NCI-H748 treated with DMSO at 0.1 percent for 48 hours (cell line): ENCODE results near the gene FRS2.
A peak's percentile ranks its signal among the peaks of the same experiment; 100 is the strongest.
"Not testable (repeated sequence)": the region's sequence is repeated elsewhere in the genome, so short reads cannot be mapped to it uniquely, and the experiment has no call there.

ENCODE experiments used
- DNase-seq: peaks from one replicate; lab custom pipeline; 2025; lab: John Stamatoyannopoulos, UW

FRS2 gene

GRCh38 chr12:69470189-69471075 is at the start of gene FRS2:
Gene FRS2, plus strand, starts transcription at chr12:69470388. Its CDS starts 98,643 bp downstream, at chr12:69569031.
- peak; percentile 71 for DNase-seq

- DNase-seq = no peak
These were observed 48.6 kb upstream of the FRS2 start for GRCh38 chr12:69421548-69421947.

GRCh38 chr12:69423037-69423905 is 46.9 kb upstream of the FRS2 start:
- no peak for DNase-seq

GRCh38 chr12:69425417-69425816 is 44.8 kb upstream of the FRS2 start:
- DNase-seq = no peak

- DNase-seq = no peak
These were observed 41.7 kb upstream of the FRS2 start for GRCh38 chr12:69428351-69429073.

GRCh38 chr12:69430942-69431590 is 39.1 kb upstream of the FRS2 start:
- no peak for DNase-seq

- no peak for DNase-seq
These were observed 38.5 kb upstream of the FRS2 start for GRCh38 chr12:69431591-69432222.

GRCh38 chr12:69433653-69434052 is 36.5 kb upstream of the FRS2 start:
- DNase-seq = no peak

- no peak for DNase-seq
These were observed 34.5 kb upstream of the FRS2 start for GRCh38 chr12:69435644-69436043.

- no peak for DNase-seq
These were observed 33.1 kb upstream of the FRS2 start for GRCh38 chr12:69437073-69437472.

- no peak for DNase-seq
These were observed 31.6 kb upstream of the FRS2 start for GRCh38 chr12:69438539-69438938.

GRCh38 chr12:69440016-69440415 is 30.2 kb upstream of the FRS2 start:
- no peak for DNase-seq

- DNase-seq = no peak
These were observed 29.3 kb upstream of the FRS2 start for GRCh38 chr12:69440886-69441285.

GRCh38 chr12:69442894-69443293 is 27.3 kb upstream of the FRS2 start:
- DNase-seq = no peak

GRCh38 chr12:69443916-69444315 is 26.3 kb upstream of the FRS2 start:
- no peak for DNase-seq

GRCh38 chr12:69447892-69448291 is 22.3 kb upstream of the FRS2 start:
- no peak for DNase-seq

GRCh38 chr12:69452598-69453132 is 17.5 kb upstream of the FRS2 start:
- not testable (repeated sequence) for DNase-seq

GRCh38 chr12:69456239-69456638 is 13.9 kb upstream of the FRS2 start:
- no peak for DNase-seq

GRCh38 chr12:69457433-69457832 is 12.8 kb upstream of the FRS2 start:
- no peak for DNase-seq

GRCh38 chr12:69459477-69459876 is 10.7 kb upstream of the FRS2 start:
- DNase-seq = no peak

- no peak for DNase-seq
These were observed 5.8 kb upstream of the FRS2 start for GRCh38 chr12:69464428-69464827.
